ENCODE results near the gene LONRF2.

DNA sequence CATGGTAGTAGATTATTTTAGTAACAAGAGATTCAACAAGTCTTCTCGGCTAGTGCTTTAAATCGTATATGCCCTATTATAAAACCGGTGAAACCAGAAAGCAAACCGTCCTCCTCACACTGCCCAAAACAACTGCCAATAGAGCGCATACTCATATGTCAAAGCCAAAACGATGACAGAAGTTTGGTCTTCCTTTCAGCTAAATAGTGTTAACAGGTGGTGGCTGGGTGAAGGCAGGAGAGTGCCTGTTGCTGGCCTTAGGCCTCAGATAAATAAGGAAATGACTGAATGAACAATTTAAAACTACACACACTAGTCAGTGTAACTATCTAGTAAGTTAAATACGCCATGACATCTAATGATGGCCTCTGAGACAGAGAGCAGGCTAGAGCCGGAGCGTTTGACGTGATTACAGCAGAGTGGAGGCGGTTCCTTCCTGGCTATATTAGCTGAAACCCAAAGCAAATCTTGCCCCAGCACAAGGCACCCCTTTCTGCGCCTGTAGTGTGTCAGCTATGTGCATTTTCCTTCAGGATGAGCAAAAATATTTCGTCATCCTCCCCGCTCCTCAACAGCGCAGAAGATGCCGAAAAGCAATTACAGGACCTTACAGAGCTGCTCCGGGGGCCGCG is 1.6 kb downstream of the LONRF2 start:
- TF ChIP-seq, protein P1, sequence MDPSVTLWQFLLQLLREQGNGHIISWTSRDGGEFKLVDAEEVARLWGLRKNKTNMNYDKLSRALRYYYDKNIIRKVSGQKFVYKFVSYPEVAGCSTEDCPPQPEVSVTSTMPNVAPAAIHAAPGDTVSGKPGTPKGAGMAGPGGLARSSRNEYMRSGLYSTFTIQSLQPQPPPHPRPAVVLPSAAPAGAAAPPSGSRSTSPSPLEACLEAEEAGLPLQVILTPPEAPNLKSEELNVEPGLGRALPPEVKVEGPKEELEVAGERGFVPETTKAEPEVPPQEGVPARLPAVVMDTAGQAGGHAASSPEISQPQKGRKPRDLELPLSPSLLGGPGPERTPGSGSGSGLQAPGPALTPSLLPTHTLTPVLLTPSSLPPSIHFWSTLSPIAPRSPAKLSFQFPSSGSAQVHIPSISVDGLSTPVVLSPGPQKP (IDR thresholded peaks at IDR 0.05; ENCODE audit: borderline replicate concordance, low read depth, low read length): no peak
- no peak for TF ChIP-seq POLR2A (IDR thresholded peaks at IDR 0.05; ENCODE audit: low read depth, low read length)
- TF ChIP-seq, protein P2, sequence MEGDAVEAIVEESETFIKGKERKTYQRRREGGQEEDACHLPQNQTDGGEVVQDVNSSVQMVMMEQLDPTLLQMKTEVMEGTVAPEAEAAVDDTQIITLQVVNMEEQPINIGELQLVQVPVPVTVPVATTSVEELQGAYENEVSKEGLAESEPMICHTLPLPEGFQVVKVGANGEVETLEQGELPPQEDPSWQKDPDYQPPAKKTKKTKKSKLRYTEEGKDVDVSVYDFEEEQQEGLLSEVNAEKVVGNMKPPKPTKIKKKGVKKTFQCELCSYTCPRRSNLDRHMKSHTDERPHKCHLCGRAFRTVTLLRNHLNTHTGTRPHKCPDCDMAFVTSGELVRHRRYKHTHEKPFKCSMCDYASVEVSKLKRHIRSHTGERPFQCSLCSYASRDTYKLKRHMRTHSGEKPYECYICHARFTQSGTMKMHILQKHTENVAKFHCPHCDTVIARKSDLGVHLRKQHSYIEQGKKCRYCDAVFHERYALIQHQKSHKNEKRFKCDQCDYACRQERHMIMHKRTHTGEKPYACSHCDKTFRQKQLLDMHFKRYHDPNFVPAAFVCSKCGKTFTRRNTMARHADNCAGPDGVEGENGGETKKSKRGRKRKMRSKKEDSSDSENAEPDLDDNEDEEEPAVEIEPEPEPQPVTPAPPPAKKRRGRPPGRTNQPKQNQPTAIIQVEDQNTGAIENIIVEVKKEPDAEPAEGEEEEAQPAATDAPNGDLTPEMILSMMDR (conservative IDR thresholded peaks at IDR 0.05; ENCODE audit: low read depth, low read length): no peak
- no peak for TF ChIP-seq MAFK (IDR thresholded peaks at IDR 0.05; ENCODE audit: low read depth, low read length)
- no peak for TF ChIP-seq CHD1 (IDR thresholded peaks at IDR 0.05; ENCODE audit: low read depth, low read length)

All from IMR-90 (cell line).